Fibroblast of the conjunctiva (primary cell): ENCODE data around the gene C19orf47.
A peak's percentile ranks its signal among the peaks of the same experiment; 100 is the strongest.

Experiments
- DNase-seq: peaks from one replicate; pipeline ENCODE4 v3.0.0-alpha.2; 2010; ENCODE audit warnings: low read depth

C19orf47 gene

GRCh38 chr19:40348125-40348913 lies at the start of gene C19orf47, which contains the start of gene PLD3:
Gene C19orf47 (minus strand): TSS chr19:40348397. CDS start chr19:40341857, 6,540 bp downstream.
Gene PLD3 (plus strand): TSS chr19:40348695. CDS start chr19:40366484, 17,789 bp downstream.
- peak; percentile 99 for DNase-seq

GRCh38 chr19:40397568-40397906 lies 49.3 kb upstream of the C19orf47 start:
- no peak for DNase-seq

GRCh38 chr19:40396886-40397567 lies 48.8 kb upstream of the C19orf47 start:
- no peak for DNase-seq

GRCh38 chr19:40395956-40396355 lies 47.8 kb upstream of the C19orf47 start:
- DNase-seq, result no peak

GRCh38 chr19:40394816-40395210 lies 46.6 kb upstream of the C19orf47 start:
- no peak for DNase-seq

- no peak for DNase-seq
Observed at GRCh38 chr19:40393894-40394815, 46.0 kb upstream of the C19orf47 start.

GRCh38 chr19:40392894-40393517 lies 44.8 kb upstream of the C19orf47 start:
- DNase-seq, result no peak

GRCh38 chr19:40392123-40392522 lies 43.9 kb upstream of the C19orf47 start:
- DNase-seq, result no peak

GRCh38 chr19:40390084-40390742 lies 42.0 kb upstream of the C19orf47 start, which contains the start of gene HIPK4:
Gene HIPK4 (minus strand): TSS chr19:40390181. CDS start chr19:40389902, 279 bp downstream.
- no peak for DNase-seq

- no peak for DNase-seq
Observed at GRCh38 chr19:40389404-40390083, 41.3 kb upstream of the C19orf47 start.

GRCh38 chr19:40388481-40388880 lies 40.3 kb upstream of the C19orf47 start:
- no peak for DNase-seq

GRCh38 chr19:40387155-40387554 lies 39.0 kb upstream of the C19orf47 start:
- no peak for DNase-seq

- no peak for DNase-seq
Observed at GRCh38 chr19:40383668-40384248, 35.6 kb upstream of the C19orf47 start.

- no peak for DNase-seq
Observed at GRCh38 chr19:40381321-40381720, 33.1 kb upstream of the C19orf47 start.

GRCh38 chr19:40380199-40381037 lies 32.2 kb upstream of the C19orf47 start:
- DNase-seq, result no peak

- DNase-seq, result no peak
Observed at GRCh38 chr19:40379446-40380198, 31.4 kb upstream of the C19orf47 start.

- DNase-seq, result no peak
Observed at GRCh38 chr19:40378509-40378908, 30.3 kb upstream of the C19orf47 start.

GRCh38 chr19:40377876-40378385 lies 29.7 kb upstream of the C19orf47 start:
- no peak for DNase-seq
